Measurements from ENCODE around the gene C17orf78.

- TF ChIP-seq CTCF (IDR thresholded peaks at IDR 0.05; ENCODE audit: low read depth, low read length) (no peak), EZH2phosphoT487 (IDR thresholded peaks at IDR 0.05; ENCODE audit: low read depth) (no peak)
Observed at GRCh38 chr17:37361543-37361942, 14.2 kb upstream of the C17orf78 start.

All from OCI-LY3 (cell line).